GM15510 (cell line): ENCODE data around the gene ZNF22.

Experiments
- POLR2A ChIP-seq: IDR thresholded peaks from 3 replicates; pipeline ENCODE4 v1.6.1; 2011; ENCODE audit warnings: borderline replicate concordance; ENCODE audit not compliant: insufficient read length; ENCODE audit errors: extremely low read depth

ZNF22 gene

DNA sequence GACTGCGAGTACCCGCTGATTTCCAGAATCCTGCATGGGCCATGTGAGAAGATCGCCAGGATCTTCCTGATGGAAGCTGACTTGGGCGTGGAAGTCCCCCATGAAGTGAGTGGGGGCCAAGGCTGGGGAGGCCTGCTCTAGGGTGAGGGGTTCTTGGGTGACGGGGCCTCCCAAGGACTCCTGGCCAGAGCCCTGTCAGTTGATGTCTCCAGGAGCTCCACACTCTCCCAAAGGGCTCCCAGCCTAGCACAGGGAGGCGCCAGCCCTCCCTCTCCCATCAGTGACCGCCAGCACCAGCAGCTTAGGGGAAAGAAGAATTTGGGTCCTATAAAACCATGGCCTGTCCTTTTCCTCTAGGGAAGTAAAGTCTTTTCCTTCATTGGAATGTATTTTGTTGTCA, 9.8 kb upstream of the ZNF22 start:
- TF ChIP-seq POLR2A, result no peak

DNA sequence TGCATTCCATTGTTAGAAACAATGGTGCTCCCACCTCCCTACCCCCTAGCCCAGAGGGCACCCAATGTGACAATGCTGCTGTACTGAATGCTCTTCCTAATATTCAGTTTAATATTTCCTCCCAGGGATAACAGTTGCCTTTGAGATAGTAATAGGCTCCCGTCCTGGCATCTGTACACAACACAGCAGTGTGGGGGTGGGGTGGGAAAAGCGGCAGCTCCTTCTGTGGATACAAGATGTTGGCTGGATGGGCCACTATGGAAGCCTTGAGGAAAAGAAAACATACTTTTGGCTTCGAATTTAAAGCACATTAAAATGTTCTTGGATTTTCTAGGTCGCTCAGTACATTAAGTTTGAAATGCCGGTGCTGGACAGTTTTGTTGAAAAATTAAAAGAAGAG, 9.2 kb upstream of the ZNF22 start:
- no peak for TF ChIP-seq POLR2A

DNA sequence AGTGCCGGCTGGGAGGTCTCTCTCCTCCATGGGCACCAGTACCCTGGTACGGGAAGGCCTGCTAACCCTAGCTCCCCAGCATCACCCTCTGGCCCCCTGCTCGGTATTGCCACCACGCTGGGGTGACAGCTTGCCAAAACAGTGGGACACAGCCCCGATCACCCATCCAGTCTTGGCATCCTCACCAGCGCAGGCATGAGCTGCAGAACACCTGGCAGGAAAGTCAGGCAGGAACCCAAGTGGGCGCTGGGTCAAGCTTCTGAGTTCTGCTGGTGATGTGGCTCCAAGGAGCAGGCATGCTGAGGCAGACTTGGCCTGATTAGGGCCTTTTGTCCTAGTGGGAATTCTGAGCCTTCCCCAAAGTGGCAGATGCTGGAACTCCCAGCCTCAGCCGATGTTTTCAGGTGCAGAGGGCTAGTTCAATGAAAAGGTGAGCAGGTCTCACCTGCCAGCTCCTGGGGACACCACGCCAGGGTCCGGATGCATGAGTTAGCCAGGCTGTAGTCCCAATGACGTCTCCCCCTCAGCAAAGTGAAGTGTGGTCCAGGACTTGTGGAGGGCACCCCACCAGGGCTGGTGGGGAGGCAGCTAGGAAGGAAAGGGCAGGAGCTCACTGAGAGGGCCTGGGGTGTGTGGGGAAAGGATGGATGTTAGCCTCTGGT, 8.5 kb upstream of the ZNF22 start:
- no peak for TF ChIP-seq POLR2A

DNA sequence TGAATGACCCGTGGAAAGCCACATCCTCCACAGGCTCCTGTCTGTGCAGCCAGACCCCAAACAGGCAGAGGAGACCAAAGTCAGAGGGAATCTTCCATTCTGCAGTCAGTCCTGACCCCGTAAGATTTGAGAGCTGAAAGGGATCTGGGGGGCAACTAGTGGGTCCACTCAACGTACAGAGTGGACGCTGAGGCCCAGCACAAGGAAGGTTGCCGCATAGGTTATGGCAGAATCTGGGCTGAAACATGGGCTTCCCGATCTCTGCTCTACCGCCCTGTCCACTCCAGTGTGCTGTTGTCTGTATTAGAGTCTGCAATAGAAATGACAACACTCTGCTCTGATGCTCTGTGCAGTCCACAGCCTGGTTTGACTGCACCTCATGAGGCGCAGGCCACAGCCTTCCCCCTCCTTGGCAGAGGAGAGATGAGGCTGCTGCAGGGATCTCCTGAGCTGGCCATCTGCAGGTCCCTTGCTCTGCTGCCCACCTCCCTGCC, 7.9 kb upstream of the ZNF22 start:
- TF ChIP-seq POLR2A, result no peak

DNA sequence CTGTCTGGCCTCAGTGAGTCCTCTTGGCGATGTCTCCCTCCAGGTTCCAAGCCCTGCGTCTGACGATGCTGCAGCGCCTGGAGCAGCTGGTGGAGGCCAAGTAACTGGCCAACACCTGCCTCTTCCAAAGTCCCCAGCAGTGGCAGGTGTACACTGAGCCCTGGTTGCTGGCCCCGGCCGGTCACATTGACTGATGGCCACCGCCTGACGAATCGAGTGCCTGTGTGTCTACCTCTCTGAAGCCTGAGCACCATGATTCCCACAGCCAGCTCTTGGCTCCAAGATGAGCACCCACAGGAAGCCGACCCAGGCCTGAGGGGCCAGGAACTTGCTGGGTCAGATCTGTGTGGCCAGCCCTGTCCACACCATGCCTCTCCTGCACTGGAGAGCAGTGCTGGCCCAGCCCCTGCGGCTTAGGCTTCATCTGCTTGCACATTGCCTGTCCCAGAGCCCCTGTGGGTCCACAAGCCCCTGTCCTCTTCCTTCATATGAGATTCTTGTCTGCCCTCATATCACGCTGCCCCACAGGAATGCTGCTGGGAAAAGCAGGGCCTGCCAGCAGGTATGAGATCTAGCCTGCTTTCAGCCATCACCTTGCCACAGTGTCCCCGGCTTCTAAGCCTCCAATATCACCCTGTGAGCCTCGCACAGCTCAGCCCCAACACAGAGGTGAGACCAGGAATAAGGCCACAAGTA, 7.3 kb upstream of the ZNF22 start:
- no peak for TF ChIP-seq POLR2A

DNA sequence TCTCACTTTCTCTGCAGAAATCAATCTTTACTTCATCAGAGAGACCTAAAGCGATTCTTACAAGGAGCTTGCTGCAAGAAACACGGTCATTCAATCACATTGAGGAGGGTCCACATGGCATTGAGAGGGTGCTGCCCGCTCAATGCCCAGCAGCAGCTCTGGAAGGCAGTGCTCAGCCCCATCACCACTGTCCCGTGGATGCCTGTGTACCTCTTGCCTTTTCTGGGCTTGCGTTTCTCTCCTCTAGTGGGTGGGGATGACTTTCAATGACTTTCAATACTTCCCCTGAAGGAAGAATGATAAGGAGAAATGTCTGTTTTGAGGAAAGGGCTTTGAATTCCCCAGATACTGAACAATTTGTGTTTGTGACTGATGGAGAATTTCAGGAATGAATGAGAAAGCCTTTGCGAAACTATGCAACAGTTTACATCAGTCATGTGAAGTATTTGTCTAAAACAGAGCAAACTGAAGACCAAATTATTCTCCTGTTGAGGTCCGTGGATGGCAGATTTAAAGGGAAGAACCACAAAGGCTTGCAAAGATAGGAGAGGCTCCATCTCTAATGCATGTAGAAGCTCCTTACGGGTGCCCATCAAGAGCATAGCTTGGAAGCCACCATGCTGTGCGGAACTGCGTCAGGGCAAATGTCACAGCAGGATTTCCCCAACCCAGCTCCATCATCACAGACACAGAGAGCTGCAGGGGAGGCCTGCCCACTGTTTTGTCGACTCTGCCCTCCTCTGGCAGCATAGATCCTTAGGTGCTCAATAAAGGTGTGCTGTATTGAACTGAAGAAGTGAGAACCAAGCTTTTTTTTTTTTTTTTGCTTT, 6.6 kb upstream of the ZNF22 start:
- no peak for TF ChIP-seq POLR2A

DNA sequence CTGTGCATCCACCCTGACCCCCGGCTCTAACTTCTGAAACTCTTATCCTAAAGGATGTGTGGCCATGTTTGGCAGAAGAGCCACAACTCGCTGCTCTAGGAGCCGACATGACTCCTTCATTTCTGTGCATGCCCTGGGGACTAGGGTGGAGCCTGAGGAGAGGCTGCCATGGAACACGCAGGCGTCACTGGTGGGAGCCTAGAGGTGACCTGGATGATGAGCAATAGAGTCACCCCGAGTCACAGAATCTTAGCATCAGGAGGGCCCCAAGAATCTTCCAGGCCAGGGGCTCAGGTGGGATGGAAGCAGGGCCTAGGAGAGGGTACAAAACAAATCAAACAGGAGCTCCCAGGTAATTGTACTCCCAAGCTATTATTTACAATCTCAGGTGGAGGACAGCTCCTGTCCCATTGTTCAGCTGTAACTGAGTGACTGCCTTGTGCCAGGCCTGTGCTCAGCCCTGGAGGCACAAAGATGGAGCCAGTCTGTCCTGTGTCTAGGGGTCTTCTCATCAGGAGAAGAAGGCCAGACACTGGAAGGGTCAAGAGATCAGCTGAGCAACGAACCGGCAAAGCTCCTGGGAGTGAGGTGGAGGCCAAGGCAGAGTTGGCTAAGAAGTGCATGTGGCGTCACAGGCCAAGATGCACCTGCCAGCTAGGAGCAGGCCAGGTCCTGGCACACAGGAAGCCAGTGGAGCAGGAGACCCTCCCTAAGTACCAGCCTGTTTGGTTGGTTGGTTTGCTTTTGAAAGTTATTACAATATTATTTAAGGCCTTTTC, 5.8 kb upstream of the ZNF22 start:
- TF ChIP-seq POLR2A, result no peak

DNA sequence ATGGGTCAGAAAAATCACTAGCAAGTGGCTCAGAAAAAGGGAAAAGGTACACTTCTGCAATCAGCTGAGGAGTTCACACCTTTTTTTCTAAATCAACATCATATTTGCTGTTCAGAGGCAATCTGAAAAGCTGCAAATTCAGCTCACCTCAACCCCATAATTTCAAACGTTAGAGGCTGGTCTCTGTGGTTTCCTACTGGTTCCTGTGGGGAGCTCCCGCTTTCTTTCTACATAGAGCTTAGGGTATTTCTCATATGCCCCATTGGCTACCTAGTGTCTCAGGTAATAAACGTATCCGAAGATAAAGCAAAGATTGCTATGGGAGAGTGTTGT, 5.2 kb upstream of the ZNF22 start:
- no peak for TF ChIP-seq POLR2A

DNA sequence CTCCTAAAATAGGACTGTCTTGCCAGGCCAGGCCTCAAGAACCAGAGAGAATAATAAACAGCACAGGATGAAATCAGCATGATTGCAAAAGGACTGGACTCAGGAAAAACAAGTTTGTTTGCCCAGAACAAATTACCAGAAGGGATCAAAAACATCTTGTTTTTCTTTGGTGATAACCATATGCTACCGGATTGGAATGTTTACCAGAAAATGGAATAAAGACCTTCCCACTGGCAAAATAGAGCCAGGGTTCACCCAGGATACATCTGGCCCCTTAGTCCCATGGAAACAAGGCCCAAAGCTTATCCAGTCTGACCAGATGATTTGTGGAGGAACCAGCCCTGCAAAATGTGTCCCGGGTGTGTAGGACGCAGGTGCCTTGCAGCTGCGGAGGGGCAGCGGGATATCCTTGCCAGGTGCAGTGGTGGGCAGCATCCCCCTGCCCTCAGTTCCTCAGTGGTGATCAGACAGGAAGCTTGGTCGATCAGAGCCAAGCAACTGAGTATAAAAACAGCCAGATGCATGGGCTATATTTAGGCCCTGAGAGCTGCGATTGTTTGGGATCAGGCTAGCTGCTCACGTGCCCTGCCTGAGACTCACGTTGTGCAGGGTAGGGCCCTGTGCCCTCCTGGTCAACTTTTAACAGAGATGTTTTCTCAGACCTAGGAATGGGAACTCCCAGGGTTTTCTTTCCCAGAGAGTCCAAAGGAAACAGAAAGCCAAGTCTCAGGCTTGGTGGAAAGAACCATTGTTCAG, 4.6 kb upstream of the ZNF22 start:
- TF ChIP-seq POLR2A, result no peak

DNA sequence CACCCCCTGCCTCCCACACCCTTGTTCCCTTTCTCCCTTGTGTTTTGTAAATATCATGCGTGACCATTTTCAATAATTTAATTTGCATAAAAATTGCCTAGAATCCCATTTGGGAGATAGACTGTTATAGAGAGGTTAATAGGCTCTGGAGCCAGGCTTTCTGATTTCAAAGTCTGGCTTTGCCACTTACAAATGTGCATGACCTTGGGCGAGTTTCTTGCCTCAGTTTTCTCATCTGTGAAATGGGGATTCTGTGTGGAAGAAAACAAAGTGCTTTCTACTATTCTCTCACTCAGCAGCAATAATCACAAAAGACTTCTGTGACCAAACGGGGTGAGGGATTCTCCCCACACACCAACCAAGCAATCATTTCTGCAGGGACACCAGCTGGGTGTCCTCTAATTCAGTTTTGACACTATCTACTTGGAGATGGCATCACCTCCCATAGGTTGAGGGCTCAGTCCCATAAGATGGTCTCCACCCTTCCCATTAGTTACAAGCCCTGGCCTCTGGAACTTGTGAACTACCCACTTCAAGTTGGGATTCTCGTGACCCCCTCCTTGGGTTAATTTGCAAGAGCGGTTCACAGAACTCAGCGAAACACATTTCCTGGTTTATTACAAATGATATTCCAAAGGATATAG, 3.5 kb upstream of the ZNF22 start:
- no peak for TF ChIP-seq POLR2A

DNA sequence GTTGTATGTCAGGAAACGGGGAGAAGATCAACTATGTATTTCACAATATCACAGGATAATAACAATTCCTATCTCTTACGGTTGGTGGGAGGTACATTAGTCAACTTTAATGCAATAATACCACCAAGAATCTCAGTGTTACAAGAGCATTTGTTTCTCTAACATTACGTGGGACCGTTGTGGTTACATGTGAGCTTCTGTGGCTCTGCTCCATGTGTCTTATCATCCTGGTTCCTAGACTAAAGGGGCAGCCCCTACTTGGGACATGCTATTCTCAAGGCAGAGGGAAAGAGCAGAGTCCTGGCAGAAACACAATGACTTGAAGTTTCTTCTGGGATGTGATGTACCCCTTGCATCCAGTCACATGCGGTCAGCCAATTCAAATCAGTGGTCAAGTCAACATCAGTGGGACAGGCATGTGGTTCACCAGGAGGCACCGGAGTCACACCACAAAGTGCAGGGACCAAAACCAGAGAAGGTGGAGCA, 2.5 kb upstream of the ZNF22 start:
- TF ChIP-seq POLR2A, result no peak

DNA sequence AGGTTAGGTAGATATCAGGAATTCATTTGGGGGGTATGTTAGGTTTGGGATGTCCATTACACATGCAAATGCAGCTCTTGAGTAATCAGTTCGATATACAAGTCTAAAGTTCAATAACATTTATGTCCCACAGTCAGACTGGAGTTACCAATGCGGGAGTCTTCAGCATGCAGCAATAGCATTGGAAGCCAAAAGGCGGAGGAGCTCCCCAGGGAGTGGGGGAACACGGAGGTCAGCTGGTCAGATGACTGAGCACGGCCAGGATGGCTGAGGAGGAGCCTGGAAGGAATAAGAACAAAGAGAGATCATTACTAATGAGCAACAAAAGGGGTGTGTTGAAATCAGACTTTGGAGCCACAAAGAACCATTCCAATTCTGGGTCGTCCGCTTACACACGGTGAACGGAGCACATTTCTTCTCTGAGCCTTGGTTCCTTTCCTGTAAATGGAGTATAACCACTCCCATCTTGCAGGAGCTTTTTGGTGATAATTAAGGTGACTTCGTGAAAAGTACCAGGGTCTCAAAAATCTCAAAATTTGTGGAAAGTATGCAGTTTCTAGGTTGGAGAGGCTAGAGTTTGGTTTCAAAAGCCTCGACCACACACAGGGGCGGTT, 478 bp upstream of the ZNF22 start:
- no peak for TF ChIP-seq POLR2A
